Ishikawa (cell line): ENCODE measurements around the gene FOXJ3.

Experiments used
- CREB1 ChIP-seq: IDR thresholded peaks from 2 replicates; pipeline ENCODE4 v1.6.1; 2012; ENCODE audit warnings: low read depth
- MAX ChIP-seq: IDR thresholded peaks from 2 replicates; pipeline ENCODE4 v1.6.1; 2012
- REST ChIP-seq: IDR thresholded peaks from 2 replicates; pipeline ENCODE4 v1.6.1; 2012; ENCODE audit warnings: low read depth, mild to moderate bottlenecking
- TAF1 ChIP-seq: IDR thresholded peaks from 2 replicates; pipeline ENCODE4 v1.6.1; 2012; ENCODE audit warnings: low read depth, mild to moderate bottlenecking
- YY1 ChIP-seq: IDR thresholded peaks from 2 replicates; pipeline ENCODE4 v1.6.1; 2012; ENCODE audit warnings: low read depth

- TF ChIP-seq REST (no peak), CREB1 (no peak), YY1 (no peak), MAX (no peak), TAF1 (no peak)
Observed at GRCh38 chr1:42163114-42163513, 171.9 kb downstream of the FOXJ3 start.
